Stimulated activated CD4-positive, alpha-beta T cell treated with anti-CD3 and anti-CD28 coated beads, Interleukin-15, amount 100 ng/mL, for 48 hours (primary cell): ENCODE data around the gene FATE1.
"Not testable (repeated sequence)": the region's sequence is repeated elsewhere in the genome, so short reads cannot be mapped to it uniquely, and the experiment has no call there.

Experiments
- DNase-seq, 2 donors: peaks; one replicate each; pipeline ENCODE4 v3.0.0-alpha.2; 2020; ENCODE audit warnings: low read depth in 2 of 2

Gene FATE1, protein sequence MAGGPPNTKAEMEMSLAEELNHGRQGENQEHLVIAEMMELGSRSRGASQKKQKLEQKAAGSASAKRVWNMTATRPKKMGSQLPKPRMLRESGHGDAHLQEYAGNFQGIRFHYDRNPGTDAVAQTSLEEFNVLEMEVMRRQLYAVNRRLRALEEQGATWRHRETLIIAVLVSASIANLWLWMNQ

DNA sequence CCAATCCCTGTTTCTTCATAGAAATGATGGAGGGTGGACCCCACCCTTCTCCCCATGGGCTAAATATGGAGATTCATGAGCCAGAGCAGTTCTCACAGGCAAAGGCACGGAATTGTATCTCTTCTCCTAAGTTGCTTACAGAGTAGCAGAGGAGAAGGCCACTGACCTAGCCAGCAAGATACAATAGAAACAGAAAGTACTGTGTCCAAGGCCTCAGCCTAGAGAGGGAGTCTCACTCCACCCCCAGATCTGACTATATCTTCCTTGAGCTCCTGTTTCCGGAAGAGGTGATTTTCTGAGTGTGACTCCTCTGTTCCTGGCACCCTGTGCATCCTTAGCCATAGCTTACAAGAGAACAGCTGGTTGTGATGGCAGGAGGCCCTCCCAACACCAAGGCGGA lies at the start of gene FATE1:
Gene FATE1 (plus strand): TSS at position 284 of the 400 bp plus-strand sequence. CDS start 85 bp downstream, at position 369.
- no peak for DNase-seq

DNA sequence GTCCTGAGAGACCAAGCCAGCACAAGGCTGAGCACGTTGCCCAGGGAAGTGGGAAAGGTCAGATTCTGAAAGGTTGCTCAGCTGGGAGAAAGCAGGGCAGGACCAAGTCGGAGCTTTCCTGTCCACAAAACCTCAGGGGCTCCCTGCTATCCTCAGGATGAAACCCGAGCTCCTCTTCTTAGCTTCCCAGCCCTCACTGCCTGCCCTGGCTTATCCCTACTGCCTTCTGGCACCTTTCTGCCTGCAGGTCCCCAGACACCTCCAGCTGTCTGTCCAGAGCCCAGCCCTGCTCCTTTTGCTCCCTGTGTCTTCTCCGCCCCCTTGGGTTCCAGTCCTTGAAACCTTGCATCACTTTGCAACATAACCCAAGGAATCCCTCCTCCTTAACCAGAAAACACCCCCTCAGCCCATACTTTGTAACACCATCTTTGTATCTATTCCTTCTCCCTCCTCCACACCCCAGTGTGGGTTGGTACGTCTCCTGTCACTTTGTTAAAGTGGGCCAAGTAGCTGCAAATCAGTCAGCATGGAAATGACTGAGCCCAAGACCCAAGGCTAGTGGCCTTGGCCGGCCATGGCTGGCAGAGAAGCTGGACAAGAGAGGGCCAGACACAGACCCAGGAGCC lies 40.6 kb upstream of the FATE1 start:
- DNase-seq, result no peak

DNA sequence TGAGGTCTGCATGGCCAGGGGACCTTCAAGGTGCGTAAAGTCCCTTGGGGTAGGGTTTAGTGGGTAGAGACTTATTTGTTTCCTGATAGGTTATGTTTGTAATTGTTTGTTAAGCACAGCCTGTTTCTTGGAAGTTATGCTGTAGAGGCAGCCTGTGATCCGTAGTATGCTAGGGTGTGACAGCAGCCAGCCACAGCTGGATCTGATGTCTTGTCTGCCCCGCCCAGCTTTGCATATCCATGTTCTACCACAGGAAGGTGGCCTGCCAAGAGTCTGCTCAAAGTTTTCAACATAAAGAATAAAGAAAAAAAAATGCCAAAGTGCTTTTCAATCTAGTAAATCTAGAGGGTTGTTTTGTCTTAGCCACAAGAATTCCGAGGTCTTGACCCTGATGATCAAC lies 39.6 kb upstream of the FATE1 start:
- DNase-seq, result no peak

DNA sequence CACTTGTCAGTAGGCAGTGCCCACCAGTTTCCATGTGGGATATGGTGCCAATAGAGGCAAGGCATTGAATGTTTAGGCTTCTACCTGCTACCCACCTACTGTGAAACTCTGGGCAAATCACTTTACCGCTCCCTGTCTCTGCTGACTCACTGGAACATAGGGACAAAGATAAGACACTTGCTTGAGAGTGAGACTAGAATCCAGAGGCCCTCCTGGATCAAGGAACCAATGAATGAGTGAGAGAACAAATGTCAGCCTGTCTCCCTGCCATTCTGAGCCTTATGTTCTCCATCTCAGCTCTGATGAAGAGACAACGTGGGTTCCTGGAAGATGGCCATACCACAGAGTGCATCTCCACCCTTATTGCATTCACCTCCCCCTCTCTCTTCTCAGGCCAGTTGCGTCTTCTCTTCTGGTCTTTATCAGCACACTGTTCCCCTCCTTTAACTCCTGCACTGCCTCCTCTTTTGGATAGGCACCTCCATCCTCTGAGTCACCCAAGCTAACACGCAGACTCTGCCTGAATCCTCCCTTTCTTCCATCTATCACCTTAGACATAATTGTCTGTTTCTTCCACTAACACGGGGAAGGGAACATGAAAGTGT lies 35.9 kb upstream of the FATE1 start:
- DNase-seq, result no peak

DNA sequence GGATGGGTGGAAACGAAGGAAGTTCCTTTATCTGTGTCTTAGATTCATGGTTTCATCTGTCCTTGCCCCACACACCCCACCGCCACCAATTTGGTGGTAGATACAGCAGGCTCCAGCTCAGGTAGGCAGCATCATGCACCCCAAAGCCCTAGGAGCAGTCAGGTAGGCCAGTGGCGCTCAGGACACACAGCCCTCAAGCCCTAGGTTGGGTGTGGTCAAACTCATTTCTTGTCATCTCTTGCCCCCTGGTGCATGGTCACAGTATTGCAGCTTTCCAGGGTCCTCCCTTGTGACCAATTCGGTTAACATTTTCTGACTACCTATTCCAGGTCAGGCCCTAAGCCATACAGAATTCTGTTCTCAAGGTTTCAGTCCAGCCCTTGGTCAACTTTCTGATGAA lies 35.0 kb upstream of the FATE1 start:
- DNase-seq, result peak; percentile 26 to 62

DNA sequence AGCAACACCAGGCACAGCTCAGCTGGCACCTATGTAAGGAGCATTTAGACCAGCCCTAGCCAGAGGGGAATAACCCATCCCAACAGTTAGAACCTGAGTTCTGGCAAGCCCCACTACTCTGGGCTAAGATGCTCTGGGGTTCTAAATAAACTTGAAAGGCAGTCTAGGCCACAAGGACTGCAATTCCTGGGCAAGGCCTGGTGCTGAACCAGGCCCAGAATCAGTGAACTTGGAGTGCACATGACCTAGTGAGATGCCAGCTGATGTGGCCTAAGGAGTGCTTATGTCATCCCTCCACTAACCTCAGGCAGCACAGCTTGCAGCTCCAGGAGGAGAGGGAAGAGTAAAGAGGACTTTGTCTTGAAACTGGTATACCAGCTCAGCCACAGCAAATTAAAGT lies 28.2 kb upstream of the FATE1 start:
- DNase-seq, result no peak

DNA sequence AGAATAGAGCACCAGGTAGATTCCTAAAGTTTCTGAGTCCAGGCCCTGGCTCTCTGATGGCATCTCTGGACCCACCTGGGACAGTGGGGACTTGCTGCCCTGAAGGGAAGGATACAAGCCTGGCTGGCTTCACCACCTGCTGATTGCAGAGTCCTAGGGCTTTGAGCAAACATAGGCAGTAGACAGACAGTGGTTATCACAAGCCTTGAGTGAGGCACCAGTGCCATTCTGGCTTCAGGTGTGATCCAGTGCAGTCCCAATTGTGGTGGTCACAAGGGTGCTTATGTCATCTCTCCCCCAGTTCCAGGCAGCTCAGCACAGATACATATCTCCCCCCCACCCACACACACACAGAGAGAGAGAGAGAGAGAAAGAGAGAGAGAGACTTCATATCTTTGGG lies 27.1 kb upstream of the FATE1 start:
- no peak for DNase-seq

DNA sequence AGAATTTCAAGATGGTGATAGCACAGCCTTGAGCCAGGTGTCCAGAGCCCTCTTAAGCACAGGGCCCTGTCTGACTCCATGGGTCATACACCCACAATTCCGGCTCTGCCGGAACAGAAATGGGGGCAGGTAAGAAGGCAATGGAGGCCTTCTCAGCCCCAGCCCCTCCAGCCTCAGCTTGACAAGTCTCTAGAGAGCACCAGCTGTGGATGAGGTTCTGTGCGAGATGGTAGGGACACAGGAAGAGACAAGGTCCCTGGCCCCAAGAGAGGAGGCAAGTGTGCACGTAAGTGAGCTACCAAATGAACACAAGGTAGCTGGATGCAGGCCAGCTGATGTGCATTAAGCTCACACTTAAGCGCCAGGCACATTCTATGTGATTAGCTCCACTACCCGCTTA lies 23.0 kb upstream of the FATE1 start:
- no peak for DNase-seq

DNA sequence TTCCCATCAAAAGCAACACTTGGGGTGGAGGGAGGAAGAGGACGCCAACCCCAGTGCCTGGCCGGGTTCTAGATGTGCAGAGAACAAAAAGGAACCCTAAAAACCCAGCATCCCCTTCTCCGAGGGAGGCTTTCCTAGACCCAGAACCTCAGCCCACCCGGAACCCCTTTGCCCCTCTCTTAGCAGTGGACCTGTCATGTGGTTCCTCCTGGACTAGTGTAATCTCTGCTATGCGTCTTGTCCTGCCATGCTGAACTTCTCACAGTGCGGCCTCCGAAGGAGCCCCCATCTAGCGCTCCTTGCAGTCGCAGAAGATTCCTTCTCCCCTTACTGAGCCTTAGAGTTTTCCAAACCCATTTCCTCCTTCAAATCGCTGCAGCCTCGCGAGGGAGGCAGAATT lies 21.7 kb upstream of the FATE1 start:
- DNase-seq, result no peak

DNA sequence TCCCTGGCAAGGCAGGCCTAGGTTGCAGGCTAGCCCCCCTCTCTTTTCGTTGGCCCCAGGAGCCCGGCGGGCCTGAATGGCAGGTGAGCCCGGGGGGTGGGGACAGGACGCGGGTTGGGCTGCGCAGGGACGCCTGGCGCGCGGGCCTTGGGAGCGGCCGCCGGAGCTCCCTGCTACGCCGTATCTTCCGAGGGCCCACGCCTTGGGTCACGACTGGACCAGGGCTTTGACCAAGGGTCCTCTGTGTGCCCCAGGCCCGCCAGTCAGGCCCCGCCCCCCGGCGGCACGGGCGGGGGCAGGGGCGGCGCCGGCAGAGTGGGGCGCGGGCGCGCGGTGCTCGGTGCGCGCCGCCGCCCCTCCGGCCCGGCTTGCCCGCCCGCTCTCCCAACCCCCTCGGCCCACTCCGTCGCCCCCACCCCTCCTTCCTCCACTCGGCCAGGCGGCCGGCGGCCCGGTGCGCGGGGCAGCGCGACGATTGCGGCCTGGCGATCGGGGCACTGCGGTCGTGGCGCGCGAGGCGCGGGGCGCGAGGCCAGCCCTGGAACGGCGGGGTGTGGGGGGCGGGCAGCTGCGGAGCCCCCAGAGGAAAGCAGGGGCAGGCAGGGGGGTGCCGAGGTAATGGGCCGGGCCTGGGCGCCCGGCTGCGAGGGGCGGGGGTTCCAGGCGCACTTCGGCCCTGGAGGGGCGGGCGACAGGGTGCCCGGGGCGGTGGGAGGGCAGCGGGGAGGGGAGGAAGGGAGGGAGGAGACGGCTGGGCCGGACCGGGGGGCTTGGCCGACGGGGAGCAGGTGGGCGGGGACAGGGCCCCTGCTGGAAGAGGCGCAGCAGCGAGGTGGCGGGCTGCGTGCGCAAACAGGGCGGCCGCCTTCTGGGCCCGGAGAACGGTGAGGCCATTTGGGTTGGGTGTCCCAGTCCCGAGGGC lies 20.9 kb upstream of the FATE1 start, which contains the start of gene PRRG3:
Gene PRRG3 (plus strand): TSS at position 798 of the 922 bp plus-strand sequence. CDS start 3,357 bp downstream, outside the sequence.
- DNase-seq, result no peak

DNA sequence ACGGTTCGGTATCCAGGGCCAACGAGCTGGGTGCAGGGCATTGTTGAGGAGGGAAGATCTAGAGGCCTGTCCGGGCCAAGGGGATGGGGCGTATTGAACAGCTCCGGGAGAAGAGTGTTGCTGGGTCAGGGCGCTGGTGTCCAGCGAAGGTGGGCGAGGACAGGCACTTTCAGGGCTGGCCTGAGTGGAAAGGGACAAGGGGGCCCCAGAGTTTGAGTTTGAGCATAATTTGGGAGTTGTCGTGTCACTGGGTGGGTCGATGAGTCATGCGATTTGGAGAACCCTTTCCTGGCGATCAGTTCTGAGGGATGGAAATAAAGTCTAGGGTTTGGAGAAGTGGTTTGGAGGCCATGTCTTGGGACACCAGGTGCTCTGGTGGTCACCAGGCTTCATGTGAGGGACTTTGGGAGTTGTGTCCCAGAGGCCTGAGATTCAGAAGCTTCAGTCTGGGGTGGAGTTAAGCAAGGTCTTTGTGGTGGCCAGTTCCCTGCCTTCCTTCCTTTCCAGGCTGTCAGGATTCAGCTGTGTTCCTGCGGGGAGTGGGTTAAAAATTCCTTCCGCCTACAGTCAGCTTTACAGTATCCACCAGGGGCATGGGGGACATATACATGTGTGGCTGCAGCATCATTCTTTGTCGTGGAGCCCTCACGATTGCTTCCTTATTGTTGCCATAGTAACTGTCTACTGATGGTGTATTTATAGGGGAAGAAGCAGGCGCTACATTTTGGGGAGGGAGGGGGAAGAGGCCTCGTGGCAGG lies 20.1 kb upstream of the FATE1 start:
- no peak for DNase-seq

DNA sequence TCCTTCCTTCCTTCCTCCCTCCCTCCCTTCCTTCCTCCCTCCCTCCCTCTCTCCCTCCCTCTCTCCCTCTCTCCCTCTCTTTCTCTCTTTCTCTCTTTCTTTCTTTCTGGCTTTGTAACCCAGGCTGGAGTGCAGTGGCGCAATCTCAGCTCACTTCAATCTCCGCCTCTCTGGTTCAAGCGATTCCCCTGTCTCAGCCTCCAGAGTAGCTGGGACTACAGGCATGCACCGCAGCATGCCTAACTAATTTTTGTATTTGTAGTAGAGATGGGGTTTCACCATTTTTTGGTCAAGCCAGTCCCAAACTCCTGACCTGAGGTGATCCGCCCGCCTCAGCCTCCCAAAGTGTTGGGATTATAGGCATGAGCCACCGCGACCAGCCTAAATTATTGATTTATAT lies 18.8 kb upstream of the FATE1 start:
- not testable (repeated sequence) for DNase-seq

DNA sequence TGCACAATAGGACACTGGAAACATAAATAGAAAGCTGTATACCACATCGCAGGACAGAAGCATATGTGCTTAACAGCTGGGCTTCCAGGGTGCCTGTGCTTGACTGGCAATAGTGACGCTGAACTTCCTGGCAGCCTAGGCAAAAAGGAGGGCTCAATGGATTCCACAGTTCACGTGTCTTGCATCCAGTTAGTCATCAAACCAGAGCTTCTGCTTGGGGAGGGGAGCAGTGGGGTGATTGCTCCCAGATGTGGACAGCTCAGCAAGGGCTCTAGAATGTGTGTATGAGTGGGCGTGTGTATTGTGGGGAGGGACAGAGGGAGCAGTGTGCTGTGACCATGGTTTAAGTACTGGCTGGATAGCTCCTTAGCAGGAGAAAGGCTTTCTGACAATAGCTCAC lies 18.3 kb upstream of the FATE1 start:
- no peak for DNase-seq

DNA sequence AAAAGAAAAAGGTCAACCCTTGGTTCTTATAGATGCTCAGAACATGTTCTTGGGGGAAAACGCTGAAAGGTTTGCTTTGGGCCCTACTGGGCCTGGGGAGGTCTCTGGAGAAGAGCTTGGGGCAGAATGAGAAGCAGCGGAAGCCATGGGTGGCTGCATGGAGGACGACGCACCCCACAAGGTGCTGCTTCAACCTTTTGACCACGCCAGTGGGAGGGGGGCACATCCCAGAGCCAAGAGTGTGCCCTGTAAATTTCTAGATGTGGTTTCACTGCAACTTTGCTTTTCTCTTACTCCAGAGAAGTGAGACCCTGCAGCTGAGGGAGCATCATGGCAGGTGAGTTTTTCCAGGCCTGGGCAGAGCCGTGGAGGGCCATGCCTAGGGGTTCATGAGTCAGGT lies 17.4 kb upstream of the FATE1 start:
- no peak for DNase-seq

DNA sequence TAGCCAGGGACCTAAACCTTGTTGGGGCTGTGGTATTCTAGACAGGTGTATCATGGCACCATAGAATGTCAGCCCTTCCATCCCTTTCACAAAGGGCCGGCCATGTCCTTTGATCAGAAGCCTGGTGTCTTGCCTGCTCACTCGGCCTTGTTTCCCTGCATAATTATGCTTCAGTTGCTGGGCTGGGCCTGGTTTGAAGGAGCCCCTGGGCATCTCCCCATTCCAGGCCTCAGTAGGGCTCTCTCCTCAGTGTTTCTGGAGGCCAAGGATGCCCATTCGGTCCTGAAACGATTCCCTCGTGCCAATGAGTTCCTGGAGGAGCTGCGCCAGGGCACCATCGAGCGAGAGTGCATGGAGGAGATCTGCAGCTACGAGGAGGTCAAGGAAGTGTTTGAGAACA lies 16.1 kb upstream of the FATE1 start:
- no peak for DNase-seq

DNA sequence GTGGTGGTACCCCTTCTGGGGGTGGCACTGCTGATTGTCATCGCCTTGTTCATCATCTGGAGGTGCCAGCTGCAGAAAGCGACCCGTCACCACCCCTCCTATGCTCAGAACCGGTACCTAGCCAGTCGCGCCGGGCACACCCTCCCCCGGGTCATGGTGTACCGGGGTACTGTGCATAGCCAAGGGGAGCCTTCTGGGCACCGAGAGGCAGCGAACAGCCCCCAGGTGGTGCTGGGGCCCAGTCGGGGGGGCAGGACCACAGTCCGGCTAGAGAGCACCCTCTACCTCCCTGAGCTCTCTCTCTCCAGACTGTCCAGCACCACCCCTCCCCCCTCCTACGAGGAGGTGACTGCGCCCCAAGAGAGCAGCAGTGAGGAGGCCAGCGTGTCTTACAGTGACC lies 15.3 kb upstream of the FATE1 start:
- no peak for DNase-seq

DNA sequence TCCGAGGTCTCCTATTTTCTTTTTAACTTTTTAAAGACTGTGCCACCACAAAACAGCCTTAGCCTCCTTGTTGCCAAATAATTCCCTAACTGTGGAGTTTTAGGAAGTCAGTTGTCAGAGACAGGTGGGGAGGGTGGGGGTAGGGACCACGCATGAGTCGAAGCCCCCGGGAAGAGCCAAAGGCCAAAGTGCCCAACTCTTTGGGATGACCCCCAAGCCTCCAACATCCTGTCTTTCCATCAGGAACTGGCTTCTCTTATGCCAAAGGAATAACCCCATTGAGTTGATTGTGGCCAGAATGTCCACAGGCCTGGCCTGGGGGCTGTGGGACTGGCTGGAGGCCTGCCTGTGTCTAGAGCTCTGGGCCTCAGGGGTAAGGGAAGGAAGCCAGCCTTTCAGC lies 14.8 kb upstream of the FATE1 start:
- no peak for DNase-seq

DNA sequence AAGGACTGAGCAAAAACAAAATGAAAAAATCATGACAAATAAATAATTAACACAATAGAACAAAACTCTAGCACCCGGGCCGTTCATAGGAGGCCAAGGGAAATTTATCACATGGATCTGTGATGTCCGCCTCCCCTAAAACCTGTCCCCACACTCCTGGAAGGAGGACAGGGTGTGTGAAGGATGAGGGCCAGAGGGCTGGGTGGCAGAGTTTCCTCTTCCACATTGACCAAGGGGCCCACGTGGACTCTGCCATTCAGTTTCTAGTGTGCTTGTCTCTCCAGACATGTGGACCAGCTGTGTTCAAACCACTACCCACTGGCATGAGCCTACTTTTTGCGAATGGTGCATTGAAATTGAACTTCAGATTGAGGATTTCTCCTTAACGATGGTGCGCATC lies 14.3 kb upstream of the FATE1 start:
- no peak for DNase-seq

DNA sequence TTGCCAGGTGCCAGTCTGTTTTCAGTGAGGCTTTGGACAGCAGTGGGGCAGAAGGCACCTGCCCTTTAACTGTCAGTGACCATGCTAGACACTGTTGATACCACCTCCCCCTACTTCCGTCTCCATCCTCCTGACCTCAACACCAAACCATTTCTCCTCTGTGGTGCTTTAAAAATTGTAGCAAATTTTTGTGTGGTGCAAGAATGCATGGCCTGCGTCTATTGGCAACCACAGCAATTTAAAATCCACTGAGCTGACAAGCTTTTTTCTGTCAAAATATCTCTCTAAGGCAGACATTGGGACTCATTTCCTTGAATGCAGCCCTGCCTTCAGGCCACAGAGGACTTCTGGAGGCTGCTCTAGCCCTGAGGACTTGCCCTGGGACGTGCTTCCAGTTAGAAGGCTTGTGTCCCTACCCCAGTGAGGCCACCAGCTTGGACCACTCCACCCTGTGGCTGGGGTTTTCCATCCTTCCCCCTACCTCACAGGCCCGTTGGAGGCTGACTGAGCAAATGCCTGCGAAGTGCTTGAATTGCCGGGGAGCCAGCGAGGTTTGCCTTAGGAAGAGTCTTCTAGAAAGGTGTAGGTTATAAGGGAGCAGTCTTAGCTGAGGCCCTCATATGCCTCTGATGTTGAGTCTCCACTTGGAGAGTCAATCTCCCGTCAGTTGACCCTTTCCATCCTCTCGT lies 13.7 kb upstream of the FATE1 start:
- DNase-seq, result no peak

DNA sequence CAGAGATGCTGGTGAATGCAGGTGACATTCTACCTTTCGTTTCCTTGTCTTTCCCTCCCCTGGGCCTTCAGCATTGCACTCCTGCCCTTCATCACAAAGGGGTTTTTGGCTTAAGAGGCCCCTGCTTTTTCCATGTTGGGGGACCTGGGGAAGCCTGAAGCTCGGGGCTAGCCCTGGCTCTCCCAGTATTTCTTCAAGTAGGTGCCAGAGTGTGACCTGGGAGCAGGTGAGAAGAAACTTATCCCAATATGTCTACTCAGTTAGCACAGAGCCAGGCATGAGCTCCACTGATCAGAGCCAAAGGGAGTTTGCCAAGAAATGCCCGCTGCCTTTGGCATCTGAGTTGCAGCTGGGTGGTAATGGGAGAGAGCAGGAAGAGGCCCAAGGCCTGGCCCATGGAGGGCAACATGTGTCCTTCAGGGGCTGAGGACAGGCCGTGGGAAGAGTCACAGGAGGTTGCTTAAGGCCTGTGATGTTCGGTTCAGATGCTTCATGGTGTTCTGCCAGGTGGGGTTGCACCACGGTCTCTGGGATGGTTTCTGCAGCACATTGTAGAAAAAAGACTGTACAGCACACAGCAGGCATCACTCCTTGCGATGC lies 13.0 kb upstream of the FATE1 start:
- no peak for DNase-seq

DNA sequence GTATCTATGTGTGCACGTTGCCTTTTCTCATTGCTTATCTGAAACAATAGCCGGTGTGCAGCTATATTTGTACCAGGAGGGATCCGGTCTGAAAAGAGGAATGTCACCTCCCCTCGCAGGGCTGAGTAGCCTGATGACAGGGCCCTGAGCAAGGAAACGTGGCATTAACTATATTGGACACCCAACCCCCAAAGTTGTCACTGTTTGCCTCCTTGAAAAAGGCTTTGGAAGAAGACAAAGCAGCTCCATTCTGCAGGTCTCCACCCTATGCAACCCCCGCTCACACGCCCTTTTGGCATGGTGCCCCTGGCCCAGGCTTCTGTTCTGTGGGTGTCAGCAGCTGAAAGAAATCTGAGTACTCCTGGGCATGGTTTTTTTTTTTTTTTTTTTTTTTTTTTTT lies 12.3 kb upstream of the FATE1 start:
- DNase-seq, result no peak
